ENCODE results near the gene BEND5.

- peak; percentile 52 for TF ChIP-seq CTCF (conservative IDR thresholded peaks at IDR 0.05)
- no peak for TF ChIP-seq ZFX (IDR thresholded peaks at IDR 0.05)
These were observed 88.5 kb downstream of the BEND5 start for GRCh38 chr1:48688102-48688760.

Data from C4-2B (cell line).